NCI-H524 (cell line): ENCODE results near the gene ZNF575.

Source experiments
- DNase-seq, 2 experiments: peaks; one replicate each; lab custom pipeline; 2025; lab: John Stamatoyannopoulos, UW

The ZNF575 gene, protein sequence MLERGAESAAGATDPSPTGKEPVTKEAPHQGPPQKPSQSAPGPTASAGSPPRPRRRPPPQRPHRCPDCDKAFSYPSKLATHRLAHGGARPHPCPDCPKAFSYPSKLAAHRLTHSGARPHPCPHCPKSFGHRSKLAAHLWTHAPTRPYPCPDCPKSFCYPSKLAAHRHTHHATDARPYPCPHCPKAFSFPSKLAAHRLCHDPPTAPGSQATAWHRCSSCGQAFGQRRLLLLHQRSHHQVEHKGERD

DNA sequence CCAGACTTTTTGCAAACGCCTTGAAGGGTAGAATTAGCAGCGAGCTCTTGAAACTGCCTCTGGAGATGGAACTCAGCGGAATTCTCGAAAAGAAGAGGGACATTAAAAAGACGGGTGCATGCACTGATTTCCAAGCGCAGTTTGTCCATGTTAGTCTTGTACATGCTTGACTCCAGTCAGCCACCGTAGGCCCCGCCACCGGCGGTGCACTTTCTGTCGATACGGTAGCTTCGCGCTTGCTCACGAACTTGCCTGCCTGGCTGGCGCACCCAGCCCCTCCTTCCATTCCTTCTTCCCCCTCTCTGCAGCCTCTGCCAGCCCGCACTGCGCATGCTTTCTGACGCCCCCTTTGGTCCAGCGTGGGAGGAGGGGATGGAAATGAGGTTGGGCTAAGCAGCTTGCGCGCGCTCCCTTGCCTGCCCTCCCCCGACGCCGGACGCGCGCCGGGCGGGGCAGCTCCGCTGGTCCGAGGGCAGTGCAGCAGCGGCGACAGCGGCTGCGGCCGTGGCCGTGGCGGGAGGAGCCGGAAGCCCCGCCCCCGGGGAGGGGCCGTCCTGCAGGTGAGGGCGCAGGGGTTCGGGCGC, at the start of gene ZNF575:
Gene ZNF575 (plus strand): TSS at position 227 of the 584 bp plus-strand sequence. CDS start 1,235 bp downstream, outside the sequence.
- peak; percentile 42 to 70 for DNase-seq

DNA sequence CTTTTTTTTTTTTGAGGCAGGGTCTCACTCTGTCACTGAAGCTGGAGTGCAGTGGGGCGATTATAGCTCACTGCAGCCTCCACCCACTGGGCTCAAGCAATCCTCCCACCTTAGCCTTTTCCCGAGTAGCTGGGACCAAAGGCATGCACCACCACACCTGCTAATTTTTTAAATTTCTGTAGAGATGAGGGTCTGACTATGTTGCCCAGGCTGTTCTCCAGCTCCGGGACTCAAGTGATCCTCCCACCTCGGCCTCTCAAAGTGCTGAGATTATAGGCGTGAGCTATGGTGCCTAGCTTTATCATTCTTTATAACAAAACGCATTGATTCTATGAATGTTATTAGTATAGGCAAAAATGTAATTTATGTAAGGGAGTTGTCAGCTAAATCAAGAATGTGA, 49.7 kb upstream of the ZNF575 start:
- DNase-seq = no peak

DNA sequence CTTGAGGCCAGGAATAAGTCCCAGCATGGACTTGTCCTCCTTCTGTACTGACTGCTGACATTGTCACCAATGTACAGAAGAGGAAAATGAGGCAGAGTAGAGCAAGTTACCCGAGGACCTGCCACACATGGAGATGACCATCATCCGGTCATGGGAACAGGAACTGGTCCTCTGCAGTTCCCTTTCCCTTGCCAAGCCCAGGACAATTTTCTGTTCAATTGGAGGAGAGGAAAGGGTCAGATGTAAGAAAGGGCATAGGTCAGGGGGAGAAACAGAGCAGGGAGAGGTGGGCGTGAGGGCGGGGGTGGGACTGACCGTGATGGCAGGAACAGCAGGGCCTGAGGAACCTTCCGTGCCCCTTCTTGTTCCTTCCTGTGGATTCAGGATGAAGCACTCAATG, 47.0 kb upstream of the ZNF575 start:
- DNase-seq = no peak

DNA sequence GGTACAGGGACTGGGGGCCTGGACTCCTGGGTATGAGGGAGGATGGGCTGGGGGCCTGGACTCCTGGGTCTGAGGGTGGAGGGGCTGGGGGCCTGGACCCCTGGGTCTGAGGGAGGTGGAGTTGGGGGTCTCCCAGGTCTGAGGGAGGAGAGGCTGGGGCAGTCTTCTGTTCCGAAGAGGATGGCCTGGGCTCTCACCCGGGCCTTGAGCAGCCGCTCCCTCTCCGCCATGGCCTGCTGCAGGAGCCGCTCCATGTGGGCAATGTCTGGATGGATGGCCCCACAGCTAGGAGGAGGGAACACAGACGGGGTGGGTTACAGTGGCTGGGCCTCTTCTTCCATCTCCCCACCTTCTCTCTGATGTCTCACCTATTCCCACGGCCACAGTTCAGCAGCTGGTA, 46.6 kb upstream of the ZNF575 start:
- DNase-seq = no peak

DNA sequence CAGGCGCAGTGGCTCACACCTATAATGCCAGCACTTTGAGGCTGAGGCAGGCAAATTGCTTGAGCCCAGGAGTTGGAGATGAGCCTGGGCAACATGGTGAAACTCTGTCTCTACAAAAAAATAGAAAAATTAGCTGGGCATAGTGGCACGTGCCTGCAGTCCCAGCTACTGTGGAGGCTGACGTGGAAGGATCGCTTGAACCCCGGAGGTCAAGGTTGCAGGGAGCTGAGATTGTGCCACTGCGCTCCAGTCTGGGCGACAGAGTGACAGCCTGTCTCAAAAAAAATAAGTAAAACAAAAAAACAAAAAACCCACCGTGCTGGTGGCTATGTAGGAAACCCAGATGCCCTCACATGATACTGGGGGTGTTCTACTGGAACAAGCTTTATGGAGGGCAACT, 44.8 kb upstream of the ZNF575 start:
- DNase-seq = no peak

DNA sequence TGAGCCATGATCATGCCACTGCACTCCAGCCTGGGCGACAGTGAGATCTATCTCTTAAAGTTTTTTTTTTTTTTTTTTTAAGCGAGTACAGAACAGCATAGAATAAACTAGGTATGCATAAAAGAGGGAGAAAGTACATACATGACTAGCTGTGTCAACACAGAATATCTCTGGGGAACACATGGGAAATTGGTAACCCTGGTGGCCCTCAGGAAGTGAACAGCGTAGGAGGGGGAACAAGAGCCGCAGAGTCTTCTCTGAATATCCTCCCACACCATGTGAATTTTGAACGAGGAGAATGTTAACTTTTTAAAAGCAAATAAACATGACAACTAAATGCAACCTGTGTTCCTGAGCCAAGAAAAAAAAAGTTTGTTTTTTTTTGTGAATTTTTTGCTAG, 43.7 kb upstream of the ZNF575 start:
- no peak for DNase-seq

DNA sequence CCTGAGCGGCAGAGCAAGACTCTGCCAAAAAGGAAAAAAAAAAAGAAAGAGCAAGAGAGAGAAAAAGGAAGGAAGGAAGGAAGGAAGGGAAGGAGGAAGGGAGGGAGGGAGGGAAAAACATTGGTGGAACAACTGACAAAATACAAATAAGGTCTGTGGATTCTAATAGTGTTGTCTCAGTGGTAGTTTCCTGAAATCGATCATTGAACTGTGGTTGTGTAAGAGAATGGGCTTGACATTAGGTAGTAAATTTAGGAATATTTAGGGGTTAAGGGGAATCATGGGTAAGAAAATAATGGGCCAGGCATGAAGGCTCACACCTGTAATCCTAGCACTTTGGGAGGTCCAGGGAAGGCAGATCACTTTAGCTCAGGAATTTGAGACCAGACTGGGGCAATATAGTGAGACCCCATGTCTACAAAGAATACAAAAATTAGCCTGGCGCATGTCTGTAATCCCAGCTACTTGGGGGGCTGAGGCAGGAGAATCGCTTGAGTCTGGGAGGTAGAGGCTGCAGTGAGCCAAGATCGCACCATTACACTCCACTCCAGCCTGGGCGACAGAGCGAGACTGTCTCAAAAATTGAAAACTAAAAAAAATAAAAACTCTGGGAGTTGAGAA, 42.9 kb upstream of the ZNF575 start:
- no peak for DNase-seq

DNA sequence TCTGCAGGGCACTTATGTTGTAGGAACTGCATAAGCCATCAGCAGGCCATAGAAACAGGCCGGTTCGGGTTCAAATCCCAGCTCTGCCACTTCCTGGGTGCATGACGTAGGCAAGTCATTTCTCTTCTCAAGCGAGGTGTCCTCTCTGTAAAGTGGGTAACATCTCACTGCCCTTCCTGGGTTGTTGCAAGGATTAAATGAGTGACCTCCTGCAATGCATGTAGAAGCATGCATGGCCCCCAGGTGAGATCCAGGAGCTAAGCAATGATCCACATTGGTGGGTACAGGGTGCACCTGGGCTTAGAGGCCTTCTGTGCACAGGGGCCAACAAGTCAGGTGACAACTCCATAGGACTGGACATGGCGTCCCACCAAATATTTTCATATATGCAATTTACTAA, 42.2 kb upstream of the ZNF575 start:
- no peak for DNase-seq

DNA sequence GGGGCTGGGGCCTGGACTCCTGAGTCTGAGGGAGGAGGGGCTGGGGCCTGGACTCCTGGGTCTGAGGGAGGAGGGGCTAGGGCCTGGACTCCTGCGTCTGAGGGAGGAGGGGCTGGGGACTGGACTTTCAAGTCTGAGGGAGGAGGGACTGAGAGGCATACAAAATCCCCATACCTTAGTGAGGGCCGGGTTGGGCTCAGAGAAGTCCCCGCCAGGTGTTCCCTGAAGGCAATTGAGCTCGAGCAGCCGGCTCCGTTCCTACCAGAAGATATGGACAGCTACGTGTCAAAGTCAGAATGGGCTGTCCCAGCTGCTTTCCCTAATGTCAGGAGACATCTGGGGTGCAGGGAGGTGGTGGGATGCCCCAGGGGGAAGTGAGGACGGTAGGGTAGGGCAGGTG, 37.9 kb upstream of the ZNF575 start:
- no peak for DNase-seq

DNA sequence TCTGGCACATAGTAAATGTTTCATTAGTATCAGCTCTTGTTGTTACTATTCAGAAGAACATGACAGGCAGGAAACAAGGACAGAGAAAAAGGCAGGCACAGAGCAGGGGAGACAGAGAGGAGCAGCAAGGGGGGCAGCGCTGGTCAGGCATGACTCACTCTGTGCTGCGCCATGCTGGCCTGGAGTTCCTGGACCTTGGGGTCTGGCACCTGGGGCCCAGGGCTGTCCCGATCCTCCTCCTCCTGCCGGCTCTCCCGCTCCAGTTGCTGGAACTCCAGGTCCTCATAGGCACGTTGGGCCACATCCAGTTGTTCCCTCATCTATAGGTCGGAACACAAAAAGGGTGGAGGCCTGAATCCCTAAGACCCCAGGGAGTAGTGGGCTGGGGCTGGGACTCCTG, 36.0 kb upstream of the ZNF575 start:
- DNase-seq = no peak

DNA sequence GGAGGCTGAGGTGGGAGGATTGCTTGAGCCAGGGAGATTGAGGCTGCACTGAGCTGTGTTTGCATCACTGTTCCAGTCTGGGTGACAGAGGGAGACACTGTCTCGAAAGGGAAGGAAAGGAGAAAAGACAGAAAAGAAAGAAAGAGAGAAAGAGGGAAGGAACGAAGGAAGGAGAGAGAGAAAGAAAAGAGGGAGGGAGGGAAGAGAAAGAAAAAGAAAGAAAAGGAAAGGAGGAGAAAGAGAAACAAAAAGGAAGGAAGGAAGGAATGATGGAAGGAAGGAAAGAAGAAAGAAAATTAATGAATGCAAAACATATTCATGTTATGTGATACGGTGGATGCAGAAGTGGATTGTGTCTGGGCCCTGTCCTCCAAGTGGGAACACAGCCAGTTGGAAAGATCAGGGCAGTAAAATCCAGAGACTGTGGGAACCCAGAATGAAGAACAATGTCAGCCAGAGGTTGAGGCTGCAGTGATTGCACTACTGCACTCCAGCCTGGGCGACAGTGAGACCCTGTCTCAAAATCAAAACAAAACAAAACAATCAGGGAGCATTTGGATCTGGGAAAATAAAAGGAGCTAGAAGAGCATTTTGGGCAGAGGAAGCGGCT, 34.6 kb upstream of the ZNF575 start:
- no peak for DNase-seq

DNA sequence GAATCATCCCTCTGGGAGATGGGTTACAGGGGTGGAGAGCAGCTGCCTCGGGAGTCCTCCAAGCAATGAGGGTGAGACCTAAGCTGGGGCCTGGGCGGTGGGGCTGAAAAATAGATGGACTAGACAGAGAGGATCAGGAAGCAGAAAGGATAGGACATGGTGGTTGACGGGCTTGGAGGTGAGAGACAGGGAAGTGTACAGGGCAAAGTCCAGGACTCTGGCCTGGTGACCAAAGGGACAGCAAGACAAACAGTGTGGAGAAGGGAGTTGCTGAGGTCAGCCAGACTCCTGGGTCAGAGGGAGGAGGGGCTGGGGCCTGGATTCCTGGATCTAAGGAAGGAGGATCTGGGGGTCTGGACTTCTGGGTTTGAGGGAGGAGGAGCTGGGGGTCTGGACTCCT, 33.9 kb upstream of the ZNF575 start:
- no peak for DNase-seq

DNA sequence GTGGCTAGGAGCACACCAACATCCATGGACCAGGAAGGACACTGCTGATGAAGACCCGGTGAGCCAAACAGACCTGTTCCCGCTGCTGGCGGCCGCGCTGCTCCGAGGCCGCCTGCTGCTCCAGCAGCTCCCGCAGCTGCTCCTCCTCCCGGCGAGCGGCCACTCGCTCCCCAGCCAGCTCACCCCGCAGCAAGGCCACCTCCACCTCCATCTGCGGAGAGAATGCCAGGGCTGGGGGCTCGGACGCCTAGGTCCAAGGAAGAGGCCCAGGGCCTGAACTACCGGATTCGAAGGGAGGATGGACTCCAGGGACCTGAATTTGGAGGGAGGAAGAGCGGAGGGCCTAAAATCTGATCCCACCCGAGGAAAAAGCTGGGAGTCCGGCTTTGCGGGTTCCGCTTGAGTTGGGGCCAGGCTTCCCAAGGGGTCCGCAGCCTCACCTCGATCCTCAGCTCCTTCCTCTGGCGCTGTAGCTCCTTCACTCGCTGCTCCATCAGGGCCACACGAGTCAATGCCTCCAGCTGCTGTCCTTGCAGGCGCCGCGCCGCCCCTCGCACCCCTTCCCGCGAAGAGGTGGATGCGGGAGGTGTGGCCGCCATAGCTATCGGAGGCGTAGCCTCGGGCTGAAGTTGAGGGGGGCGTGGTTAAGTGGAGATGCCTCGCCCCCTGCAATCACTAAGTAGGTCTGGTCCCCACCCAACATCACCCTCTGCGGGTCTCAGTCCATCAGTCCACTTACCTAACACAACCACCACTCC, 31.1 kb upstream of the ZNF575 start:
- no peak for DNase-seq

DNA sequence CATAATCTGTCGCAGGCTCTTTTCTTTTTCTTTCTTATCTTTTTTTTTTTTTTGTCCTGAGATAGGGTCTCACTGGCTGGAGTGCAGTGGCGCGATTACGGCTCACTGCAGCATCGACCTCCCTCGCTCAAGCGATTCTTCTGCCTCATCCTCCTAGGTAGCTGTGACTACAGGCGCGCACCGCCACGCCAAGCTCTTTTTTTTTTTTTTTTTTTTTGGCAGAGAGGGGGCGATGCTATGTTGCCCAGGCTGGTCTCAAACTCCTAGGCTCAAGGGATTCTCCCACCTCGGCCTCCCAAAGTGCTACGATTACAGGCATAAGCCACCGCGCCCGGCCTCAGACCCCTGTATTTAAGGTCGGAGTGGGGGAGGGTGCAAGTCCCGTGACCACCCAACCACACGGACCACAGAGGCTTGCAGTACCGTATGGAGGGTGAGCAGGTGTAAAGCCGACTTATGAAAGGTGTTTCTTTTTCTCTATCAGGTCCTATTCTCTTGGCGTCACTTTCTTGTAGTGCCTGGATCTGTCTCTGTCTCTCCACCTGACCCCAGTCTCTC, 30.5 kb upstream of the ZNF575 start:
- no peak for DNase-seq

DNA sequence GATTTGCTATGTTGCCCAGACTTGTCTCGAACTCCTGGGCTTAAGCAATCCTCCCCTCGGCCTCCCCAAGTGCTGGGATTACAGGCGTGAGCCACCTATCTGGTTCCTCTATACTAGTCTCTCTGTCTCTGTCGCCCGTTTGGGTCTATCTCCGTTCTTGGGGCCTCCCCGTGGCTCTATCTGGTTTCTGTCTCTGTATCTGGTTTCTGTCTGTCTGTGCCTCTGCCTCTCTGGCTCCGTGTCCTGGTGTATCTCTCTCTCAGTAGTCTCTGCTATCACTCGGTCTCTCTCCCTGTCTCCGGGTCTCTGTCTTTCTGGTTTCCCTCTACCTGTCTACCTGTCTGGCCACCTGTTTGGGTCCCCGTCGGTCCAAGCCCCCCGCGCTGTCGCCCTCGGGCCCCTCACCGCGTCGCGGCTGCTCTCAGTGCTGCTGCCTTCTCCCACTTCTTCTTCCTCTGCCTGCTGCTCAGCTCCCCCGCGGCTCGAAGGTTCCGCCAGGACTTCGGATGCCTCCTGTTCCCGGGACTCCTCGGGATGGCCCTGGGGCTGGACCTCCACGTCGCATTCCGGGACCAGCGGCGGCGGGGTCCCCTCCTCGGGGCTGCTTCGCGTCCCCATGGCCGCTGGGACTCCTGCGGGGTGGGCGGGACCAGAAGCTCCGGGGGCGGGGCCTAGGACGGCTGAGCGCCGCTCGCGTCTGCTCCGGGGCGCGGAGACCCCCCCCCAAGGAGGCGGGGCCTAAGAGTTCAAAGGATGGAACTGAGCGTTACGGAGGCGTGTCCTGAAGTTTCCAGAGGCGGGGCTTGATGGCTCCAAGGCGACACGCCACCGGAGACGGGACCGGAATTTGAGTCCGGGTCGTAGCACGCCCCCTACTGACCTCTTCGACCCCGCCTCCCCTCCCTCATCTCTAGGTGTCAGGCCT, 29.2 kb upstream of the ZNF575 start:
- DNase-seq = peak; percentile 67 to 88

DNA sequence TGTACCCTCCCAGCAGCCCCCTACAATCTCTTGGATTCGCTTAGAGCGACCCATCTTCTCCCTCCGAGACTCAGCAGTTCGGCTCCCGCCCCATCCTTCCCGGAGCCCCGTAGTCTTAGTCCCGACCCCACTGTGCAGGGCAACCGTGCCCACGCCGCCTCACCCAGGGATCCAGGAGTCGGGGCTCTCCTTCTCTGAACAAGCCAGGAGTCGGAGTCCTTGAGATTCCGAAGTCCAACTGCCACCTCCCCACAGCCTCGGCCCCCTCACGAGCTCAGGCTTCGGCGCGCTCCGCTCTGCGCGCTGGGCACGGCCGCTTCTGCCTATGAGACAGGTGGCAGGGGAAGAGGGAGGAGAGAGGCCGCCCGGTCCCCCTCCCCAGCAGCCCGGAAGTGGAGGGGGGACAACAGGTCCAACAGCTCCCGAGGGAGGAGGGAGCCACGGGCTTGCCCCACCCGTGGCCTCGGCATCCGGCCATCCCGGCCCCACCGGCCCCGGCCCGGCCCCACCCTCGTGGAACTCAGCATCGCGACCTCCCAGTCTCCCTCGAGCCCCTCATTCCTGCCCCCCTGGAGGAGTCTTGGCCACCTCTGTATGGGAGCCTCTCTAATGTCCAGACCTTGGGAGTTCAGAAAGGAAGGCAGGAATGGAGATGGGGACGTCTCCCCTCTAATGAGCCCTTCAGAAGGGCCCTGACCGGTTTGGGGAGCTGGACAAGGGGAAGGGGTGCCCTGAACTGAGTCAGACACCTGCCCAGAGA, 28.4 kb upstream of the ZNF575 start, which contains the start of gene PHLDB3:
Gene PHLDB3 (minus strand): TSS at position 321 of the 760 bp plus-strand sequence. CDS start 628 bp downstream, outside the sequence.
- DNase-seq = peak in 1 of 2 experiments; percentile 56

DNA sequence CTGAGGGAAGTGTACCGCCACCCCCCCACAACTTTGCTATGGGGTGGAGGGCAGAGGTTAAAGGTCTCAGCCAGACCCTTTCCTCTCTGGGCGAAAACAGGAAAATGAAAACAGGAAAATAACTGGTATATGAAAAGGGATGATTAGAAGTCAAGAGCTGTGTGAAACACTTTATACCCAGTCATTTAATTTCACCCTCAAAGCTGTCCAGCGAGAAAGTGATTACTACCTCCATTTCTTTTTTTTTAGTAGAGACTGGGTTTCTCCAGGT, 27.9 kb upstream of the ZNF575 start:
- DNase-seq = no peak

DNA sequence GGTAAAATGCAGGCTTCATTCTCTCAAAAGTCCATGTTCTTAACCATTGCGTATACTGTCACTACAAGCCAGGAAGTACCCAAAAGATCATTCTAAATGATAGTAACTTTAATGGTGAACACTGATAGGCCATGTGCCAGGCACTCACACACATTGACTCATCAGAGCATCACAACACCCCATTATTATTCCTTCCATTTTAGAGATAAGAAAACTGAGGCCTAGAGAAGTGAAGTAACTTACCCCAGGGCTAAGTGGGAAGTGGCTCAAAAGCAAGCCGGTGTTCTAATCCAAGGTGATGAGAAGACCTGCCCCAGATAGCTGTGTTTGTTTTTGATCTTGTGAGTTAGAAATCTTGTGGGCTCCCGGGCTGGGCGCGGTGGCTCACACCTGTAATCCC, 27.0 kb upstream of the ZNF575 start:
- no peak for DNase-seq

DNA sequence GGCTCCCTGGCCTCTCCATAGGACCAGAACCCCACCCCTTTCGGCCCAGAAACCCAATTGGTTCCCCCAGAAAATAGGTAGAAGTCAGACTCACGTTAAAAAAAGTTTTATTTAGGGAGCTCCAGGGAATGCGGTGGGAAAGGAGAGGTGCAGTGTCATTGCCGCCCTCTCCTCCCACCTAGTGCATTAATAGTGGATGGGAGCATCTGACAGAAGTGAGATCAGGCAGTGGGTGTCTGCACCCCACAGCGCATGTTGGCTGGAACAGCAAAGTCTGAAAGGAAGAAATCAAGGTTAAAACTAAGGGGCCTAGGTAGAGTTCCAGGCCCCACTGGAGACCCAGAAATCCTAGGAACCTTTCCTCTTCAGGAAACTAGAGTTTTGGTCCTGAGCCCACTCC, 26.4 kb upstream of the ZNF575 start:
- no peak for DNase-seq

DNA sequence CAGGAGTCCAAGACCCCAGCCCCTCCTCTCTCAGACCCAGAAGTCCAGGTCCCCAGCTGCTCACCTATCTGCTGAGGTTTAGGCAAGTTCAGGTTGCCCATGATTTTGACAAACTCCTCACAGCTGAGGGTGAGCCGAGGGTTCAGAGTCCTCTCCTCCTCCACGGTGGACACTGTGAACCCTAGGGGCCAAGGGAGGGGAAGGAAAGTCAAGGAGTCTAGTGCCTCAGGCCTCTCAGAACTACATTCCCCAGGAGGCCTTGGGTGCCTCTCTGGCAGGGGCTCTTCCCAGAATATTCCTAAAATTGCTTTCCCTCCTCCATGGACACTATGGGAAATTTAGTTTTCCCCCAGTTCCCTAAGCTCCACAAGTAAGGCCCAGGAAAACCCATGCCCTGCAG, 25.1 kb upstream of the ZNF575 start:
- DNase-seq = no peak
